ENCODE data around the gene TRIM41. TPM values are rescaled to one million over a fixed set of nuclear protein-coding genes. Genes with fewer than 3 reads are reported as not detected.

Gene TRIM41
- polyA plus RNA-seq, 1 donor (not counting 4 experiments of a cell fraction or from before 2014, with no cell fraction given) = 13.4 TPM

DNA sequence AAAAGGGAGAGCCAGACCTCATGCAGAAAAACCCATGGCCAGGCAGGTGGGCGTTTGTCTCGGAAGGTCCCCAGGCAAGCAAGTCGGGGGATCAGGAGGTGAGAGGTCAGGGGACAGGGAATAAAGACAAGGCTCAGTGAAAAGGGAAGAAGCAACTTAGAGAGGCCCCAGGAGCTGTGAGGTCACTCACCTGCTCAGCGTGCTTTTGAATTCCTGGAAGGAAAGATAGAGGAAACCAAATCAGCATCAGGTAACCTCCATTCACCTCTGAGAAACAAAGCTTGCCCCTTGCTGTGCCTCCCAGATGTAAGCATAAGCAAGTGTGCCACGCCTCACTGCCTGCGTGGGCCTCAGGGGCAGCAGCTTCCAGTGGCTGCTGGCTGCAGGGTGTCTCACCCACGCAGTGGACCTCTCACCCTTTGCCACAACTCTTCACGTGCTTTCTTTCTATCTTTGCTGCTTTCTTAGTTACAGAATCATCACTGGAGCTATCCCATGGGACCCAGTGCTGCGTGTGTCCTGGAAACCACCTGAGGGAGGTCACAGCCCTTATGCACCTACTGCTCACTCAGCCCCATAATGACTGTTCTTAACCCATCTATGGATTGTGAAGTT is 24.1 kb upstream of the TRIM41 start:
- H3K9me3 ChIP-seq (ENCODE audit: control insufficient read depth, low read depth, low read length) = no peaks in the 10 kb centered on the region
- H4K20me1 ChIP-seq (ENCODE audit: control insufficient read depth, extremely low read depth, insufficient read depth, low read length) = no peaks in the 10 kb centered on the region
- H3K9me1 ChIP-seq (ENCODE audit: control insufficient read depth, extremely low read depth, insufficient read depth, low read length) = no peaks in the 10 kb centered on the region
- FAIRE-seq (no peak), DNase-seq (ENCODE audit: low read depth, low spot score) (no peak)
- H3K4me2 ChIP-seq (ENCODE audit: control insufficient read depth, extremely low read depth, insufficient read depth, low read depth, low read length) = no peak overlapping the region
- H3K9ac ChIP-seq (ENCODE audit: control insufficient read depth, extremely low read depth, insufficient read depth, low read length) = no peak overlapping the region
- H3K36me3 ChIP-seq (ENCODE audit: control insufficient read depth in 2 of 2, extremely low read depth in 1 of 2, insufficient read depth in 2 of 2, low read length in 2 of 2) = peaks cover 12 to 25% of the 10 kb centered on the region in 2 experiments
- TF ChIP-seq EZH2 (IDR thresholded peaks at IDR 0.05; ENCODE audit: low read length) = no peak
- TF ChIP-seq, protein P1, sequence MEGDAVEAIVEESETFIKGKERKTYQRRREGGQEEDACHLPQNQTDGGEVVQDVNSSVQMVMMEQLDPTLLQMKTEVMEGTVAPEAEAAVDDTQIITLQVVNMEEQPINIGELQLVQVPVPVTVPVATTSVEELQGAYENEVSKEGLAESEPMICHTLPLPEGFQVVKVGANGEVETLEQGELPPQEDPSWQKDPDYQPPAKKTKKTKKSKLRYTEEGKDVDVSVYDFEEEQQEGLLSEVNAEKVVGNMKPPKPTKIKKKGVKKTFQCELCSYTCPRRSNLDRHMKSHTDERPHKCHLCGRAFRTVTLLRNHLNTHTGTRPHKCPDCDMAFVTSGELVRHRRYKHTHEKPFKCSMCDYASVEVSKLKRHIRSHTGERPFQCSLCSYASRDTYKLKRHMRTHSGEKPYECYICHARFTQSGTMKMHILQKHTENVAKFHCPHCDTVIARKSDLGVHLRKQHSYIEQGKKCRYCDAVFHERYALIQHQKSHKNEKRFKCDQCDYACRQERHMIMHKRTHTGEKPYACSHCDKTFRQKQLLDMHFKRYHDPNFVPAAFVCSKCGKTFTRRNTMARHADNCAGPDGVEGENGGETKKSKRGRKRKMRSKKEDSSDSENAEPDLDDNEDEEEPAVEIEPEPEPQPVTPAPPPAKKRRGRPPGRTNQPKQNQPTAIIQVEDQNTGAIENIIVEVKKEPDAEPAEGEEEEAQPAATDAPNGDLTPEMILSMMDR (optimal IDR thresholded peaks at IDR 0.05 in 1 of 3, IDR thresholded peaks at IDR 0.05 in 1 of 3, conservative IDR thresholded peaks at IDR 0.05 in 1 of 3; ENCODE audit: extremely low read depth in 1 of 3, insufficient read depth in 2 of 3, low read length in 3 of 3) = no peak
- H3K4me1 ChIP-seq (ENCODE audit: control insufficient read depth, extremely low read depth, insufficient read depth, low read length) = peaks cover 10% of the 10 kb centered on the region
- no peaks in the 10 kb centered on the region for H3K27me3 ChIP-seq (ENCODE audit: control insufficient read depth, extremely low read depth, insufficient read depth, low read length)
- no peak overlapping the region for H3K4me3 ChIP-seq (ENCODE audit: control insufficient read depth in 2 of 3, extremely low read depth in 1 of 3, insufficient read depth in 2 of 3, low read depth in 1 of 3, low read length in 3 of 3)
- H3K27ac ChIP-seq (ENCODE audit: control insufficient read depth, insufficient read depth, low read length) = no peak overlapping the region
- H3K79me2 ChIP-seq (ENCODE audit: control insufficient read depth, insufficient read depth, low read length) = peaks cover 2% of the 10 kb centered on the region
- no peak overlapping the region for H2AFZ ChIP-seq (ENCODE audit: control insufficient read depth, low read length)
- dilution Hi-C loops (cut with MboI; ENCODE audit: extremely low pct_ligation_motif_present, low sequenced_read_pairs) = no loop called here

DNA sequence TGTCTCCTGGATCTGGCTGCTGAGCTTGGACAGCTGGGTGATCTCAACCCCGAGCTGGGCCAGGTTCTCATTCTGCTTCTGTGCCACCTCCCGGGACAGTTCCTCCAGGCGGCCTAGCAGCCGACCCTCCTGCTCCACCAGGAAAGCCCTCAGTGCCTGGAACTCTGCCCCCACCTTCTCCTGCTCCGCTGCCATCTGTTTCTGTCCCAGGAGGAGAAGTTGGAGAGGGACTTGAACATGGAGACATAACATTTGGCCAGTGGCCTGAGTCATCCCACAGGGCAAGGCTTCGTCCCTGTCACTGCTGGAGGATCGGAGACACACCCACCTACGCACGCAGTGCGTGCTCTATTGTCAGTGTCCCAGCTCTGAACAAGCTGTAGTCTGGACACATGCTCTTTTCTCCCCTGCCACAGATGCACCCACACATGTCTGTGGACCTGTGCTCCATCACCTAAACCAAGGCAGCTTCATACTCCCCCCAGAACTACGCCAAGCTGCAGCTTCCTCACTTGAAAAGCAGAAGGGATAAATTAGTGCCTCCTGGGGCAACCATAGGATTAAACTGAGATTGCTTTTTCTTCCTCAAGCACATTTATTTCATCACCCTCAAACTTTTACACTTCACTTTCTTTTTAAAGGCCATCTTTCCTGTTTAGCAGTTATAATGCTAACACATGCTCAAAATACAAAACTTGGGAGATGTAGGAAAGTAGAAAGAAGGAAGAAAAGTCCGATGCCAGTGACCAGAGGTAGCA is 23.0 kb upstream of the TRIM41 start:
- Histone ChIP-seq H3K4me1 (ENCODE audit: control insufficient read depth, extremely low read depth, insufficient read depth, low read length) (peaks cover 10% of the 10 kb centered on the region), H3K9ac (ENCODE audit: control insufficient read depth, extremely low read depth, insufficient read depth, low read length) (no peak overlapping the region), H2AFZ (ENCODE audit: control insufficient read depth, low read length) (no peak overlapping the region), H3K79me2 (ENCODE audit: control insufficient read depth, insufficient read depth, low read length) (peaks cover 4% of the 10 kb centered on the region), H3K36me3 (ENCODE audit: control insufficient read depth in 2 of 2, extremely low read depth in 1 of 2, insufficient read depth in 2 of 2, low read length in 2 of 2) (peaks cover 9 to 20% of the 10 kb centered on the region in 2 experiments), H3K9me1 (ENCODE audit: control insufficient read depth, extremely low read depth, insufficient read depth, low read length) (no peaks in the 10 kb centered on the region), H3K27ac (ENCODE audit: control insufficient read depth, insufficient read depth, low read length) (no peak overlapping the region), H3K9me3 (ENCODE audit: control insufficient read depth, low read depth, low read length) (no peaks in the 10 kb centered on the region), H4K20me1 (ENCODE audit: control insufficient read depth, extremely low read depth, insufficient read depth, low read length) (no peaks in the 10 kb centered on the region), H3K4me3 (ENCODE audit: control insufficient read depth in 2 of 3, extremely low read depth in 1 of 3, insufficient read depth in 2 of 3, low read depth in 1 of 3, low read length in 3 of 3) (no peak overlapping the region), H3K4me2 (ENCODE audit: control insufficient read depth, extremely low read depth, insufficient read depth, low read depth, low read length) (no peak overlapping the region), H3K27me3 (ENCODE audit: control insufficient read depth, extremely low read depth, insufficient read depth, low read length) (no peaks in the 10 kb centered on the region)
- DNase-seq (ENCODE audit: low read depth, low spot score) (no peak), FAIRE-seq (no peak)
- dilution Hi-C loops (cut with MboI; ENCODE audit: extremely low pct_ligation_motif_present, low sequenced_read_pairs) = no loop called here
- TF ChIP-seq EZH2 (IDR thresholded peaks at IDR 0.05; ENCODE audit: low read length) = no peak
- TF ChIP-seq, protein P1 (optimal IDR thresholded peaks at IDR 0.05 in 1 of 3, IDR thresholded peaks at IDR 0.05 in 1 of 3, conservative IDR thresholded peaks at IDR 0.05 in 1 of 3; ENCODE audit: extremely low read depth in 1 of 3, insufficient read depth in 2 of 3, low read length in 3 of 3) = no peak

Data from keratinocyte (primary cell).